Stimulated activated naive CD8-positive, alpha-beta T cell treated with anti-CD3 and anti-CD28 coated beads, Interleukin-15, Interleukin-2, amounts not matched to agents 100 U/mL and 50 U/mL, for 24 hours (primary cell): ENCODE results near the gene FLAD1.

Experiments
- ATAC-seq: fragments of 150-1000 bp; cut with Tn5 transposase; one replicate; pipeline ENCODE4 v1.10.0; 2021
- DNase-seq: peaks from one replicate; pipeline ENCODE4 v3.0.0; 2021

FLAD1 gene

GRCh38 chr1:154952664-154953063 lies 30.5 kb upstream of the FLAD1 start:
- DNase-seq (no peak), ATAC-seq (no peak)

- ATAC-seq: no peak
- DNase-seq: no peak
Observed at GRCh38 chr1:154953611-154954038, 29.5 kb upstream of the FLAD1 start.

- no peak for ATAC-seq
- no peak for DNase-seq
Observed at GRCh38 chr1:154954541-154954940, 28.6 kb upstream of the FLAD1 start.

DNA sequence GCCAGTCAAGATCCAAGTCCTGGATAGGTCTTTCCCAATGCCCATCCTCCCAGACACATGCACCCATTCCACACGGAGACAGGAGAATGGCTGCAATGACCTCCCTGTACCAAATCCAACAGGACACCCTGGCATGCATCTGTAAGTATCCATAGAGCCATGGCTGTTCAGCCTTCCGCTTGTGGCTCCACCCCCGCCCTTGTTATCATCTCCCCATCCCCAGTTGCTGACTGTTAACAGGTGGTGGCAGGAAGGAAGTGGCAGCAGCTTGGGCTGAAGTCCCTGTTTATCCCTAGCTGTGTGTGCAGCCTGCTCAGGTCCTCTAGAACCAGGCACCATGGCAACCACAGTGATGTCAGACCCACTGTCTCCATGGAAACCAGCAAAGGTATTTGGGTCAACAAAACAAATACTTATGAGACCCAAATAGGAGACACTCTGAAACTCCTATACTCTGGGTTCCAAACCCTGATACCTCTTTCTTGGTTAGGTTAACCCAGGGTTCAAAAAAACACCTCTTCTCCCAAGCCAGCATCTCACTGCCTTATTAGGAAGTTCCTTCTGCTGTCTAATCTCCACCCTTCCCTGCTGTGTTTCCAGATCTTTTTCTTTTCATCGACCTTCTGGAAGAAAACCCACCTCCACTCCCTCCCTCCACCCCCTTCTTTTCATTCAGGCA lies 28.0 kb upstream of the FLAD1 start:
- DNase-seq (peak; percentile 80), ATAC-seq (peak; percentile 88)

- DNase-seq (peak; percentile 77), ATAC-seq (peak; percentile 48)
Observed at GRCh38 chr1:154955718-154956543, 27.2 kb upstream of the FLAD1 start, which contains the start of gene PBXIP1. Gene PBXIP1 (minus strand): TSS chr1:154956099. CDS start chr1:154953721, 2,378 bp downstream.

- DNase-seq (no peak), ATAC-seq (no peak)
Observed at GRCh38 chr1:154956544-154956941, 26.6 kb upstream of the FLAD1 start.

DNA sequence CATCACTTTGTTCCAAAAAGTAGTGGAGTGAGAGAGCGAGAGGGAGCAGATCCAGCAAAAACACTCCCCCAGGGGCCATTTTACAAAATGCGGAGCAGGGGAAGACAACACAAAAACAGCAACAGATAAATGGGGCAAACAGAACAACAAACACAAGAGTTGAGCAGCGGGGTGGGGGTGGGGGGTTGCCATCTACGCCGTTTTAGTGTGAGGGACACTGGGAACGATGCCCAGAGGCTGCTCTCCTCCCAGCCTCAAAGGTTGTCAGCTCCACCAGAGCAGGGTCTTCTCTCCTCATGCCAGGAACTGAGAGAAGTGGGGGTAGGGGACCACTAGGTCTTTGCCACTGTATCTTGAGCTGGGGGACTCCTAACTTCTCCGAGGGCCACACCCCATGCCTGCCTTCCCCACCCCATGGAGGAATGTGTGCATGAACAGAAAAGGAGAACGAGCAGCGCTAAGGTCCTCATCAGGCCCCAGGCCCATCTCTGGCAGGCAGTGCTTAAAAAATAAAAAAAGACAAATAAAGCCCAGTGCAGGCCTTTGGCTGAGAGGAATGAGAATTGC lies 26.0 kb upstream of the FLAD1 start:
- DNase-seq: no peak
- ATAC-seq: no peak

DNA sequence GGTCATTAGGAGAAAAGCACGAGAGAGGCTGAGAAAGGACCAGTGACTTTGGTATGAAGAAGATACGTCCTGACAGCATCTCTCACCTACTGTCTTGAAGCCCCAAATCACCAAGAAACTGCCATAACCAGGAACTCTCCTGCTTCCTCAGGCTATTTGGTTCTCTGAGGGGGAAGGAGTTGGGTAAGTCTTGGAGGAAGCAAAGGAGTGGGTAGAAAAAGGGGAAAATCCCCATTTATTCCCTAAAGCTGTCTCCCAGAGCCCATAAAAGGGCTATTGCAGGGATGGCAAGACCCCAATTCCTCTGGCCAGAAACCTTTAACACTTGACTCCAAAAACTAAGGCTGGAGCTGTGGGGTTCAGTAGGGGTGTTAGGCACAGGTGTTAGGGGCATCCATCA lies 25.1 kb upstream of the FLAD1 start:
- ATAC-seq: no peak

DNA sequence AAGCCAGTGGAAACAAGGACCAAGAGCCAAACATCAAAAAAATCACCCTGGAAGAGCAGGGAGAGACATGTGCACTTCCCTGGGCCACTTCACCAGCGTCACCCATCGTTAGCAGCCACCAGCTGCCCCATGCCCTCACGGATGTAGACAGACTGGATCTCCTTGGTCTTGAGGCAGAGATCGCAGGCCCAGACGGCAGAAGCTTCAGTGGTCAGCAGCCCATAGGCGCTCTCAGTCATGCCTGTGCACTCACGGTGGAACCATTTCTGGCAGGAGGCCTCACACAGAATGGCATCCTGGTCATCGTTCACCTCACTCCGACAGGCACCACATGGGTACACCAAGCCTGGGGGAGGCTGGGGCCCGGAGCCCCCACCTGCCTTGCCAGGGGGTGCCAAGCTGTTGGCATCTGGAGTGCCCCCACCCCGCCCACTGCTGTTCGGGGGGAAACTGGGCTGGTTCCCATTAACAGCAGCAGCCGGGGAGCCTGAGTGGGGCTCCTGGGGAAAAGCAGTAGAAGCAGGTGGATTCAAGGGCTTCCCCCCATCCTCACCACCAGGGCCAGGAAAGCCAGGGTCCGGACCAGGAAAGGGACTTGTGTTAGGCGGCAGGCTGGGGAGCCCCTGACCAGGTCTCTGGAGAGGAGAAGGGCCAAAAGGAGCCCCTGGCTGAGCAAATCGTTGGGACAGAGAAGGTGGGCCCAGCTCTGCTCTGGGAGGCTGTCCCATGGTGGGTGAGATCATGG lies 24.3 kb upstream of the FLAD1 start:
- DNase-seq (no peak), ATAC-seq (no peak)

More for the DNA sequence above, 25.1 kb upstream of the FLAD1 start:
- no peak for DNase-seq

GRCh38 chr1:154959426-154959780 lies 23.7 kb upstream of the FLAD1 start:
- ATAC-seq (no peak), DNase-seq (no peak)

DNA sequence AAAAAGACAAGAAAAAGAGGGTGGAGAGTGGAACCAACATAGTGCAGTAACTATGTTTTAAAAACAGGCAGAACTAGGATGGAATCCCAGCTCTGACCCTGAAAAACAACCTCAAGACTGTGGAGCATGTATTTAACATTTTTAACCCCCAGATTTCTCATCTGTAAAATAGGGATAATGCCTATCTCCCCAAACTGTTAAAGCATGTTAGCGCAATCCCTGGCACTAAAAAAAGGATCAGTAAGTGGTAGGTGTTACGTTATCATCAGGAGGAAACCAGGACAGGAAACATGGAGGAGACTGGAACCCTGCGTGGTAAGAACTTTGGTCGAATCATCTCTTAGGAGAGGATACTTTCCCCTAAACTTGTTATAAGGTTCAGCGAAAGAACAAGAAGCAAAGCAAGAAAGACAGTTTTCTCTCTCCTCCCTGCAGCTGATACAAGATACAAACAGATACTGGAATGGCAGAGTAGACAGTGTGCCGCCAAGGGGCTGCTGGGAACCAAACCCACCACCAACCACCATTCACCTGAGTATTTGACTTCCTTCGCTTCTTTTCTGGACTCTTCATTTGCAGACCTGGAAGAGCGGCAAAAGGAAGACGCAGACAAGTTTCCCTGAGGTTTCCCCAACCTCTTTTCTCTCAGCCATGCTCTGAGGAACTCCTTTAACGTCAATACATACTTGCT lies 22.6 kb upstream of the FLAD1 start:
- ATAC-seq (no peak), DNase-seq (no peak)

GRCh38 chr1:154961207-154962155 lies 21.7 kb upstream of the FLAD1 start, which contains the start of gene PYGO2:
Gene PYGO2 (minus strand): TSS chr1:154961782. CDS start chr1:154961576, 206 bp downstream.
- ATAC-seq (peak; percentile 85), DNase-seq (peak; percentile 88)

- no peak for DNase-seq
- ATAC-seq: peak; percentile 1
Observed at GRCh38 chr1:154962156-154962749, 20.9 kb upstream of the FLAD1 start.

- ATAC-seq (no peak), DNase-seq (no peak)
Observed at GRCh38 chr1:154962795-154963330, 20.3 kb upstream of the FLAD1 start.

GRCh38 chr1:154963643-154964042 lies 19.5 kb upstream of the FLAD1 start:
- no peak for ATAC-seq
- no peak for DNase-seq

GRCh38 chr1:154964359-154964758 lies 18.8 kb upstream of the FLAD1 start:
- no peak for DNase-seq

GRCh38 chr1:154966111-154966510 lies 17.0 kb upstream of the FLAD1 start:
- DNase-seq (no peak), ATAC-seq (no peak)

More at GRCh38 chr1:154964359-154964758, 18.8 kb upstream of the FLAD1 start:
- no peak for ATAC-seq

DNA sequence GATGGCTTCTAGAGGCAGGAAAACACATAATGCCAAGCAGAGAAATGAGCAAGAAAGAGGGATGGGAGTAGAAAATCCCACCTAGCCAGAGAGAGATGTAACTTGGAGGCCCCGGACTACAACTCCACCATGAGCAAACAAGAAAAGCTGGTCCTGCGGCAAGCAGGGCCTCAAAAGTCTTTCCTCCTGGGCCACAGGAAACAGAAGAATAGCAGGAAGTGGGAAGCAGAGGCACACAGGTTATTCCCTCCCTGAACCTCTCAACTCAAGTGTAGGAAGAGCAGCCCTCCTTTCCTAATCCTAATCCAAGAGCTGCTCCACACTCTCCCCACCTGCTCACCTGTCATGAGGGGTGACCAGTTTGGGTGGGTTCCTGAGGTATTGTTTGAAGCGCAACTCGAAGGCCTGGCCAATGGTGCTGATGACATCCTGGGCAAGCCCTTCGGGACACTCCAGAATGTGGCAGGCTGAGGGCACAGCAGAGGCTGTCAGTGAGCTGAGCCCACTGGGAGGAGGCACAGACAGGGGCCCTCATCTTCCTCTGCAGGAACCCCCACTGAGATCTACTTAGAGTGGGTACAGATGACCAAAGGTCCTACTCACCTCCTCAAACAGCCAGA lies 15.7 kb upstream of the FLAD1 start:
- DNase-seq (no peak), ATAC-seq (no peak)

GRCh38 chr1:154968731-154969130 lies 14.4 kb upstream of the FLAD1 start:
- ATAC-seq: no peak

More at GRCh38 chr1:154968731-154969130, 14.4 kb upstream of the FLAD1 start:
- DNase-seq: no peak
